ENCODE results near the gene CADPS. TPM values are rescaled to one million over a fixed set of nuclear protein-coding genes. Genes with fewer than 3 reads are reported as not detected.

CADPS gene
- total RNA-seq, 1 experiment from 2014 or later: not detected

DNA sequence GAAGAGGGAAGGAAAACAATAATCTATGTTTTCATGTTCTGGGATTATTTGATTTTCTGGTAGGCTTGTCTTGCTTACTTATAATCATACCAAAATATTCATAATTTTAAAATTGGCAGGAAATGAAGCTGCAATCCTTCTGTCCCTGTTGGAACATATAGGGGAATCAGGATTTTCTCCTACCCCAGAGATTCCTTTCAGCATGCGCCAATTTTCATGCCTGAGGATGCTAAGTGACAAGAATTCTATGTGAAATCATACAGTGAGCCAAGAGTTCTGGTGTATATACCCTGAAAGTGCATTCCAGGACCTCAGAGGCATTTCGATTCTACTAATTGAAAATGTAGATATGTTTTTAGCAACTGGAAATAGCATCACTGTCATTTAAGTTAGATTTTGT lies 9.9 kb upstream of the CADPS start:
- DNase-seq (ENCODE audit: low read depth, low spot score) (no peak), ATAC-seq (no peak)
- Histone ChIP-seq H3K4me3 (ENCODE audit: low read depth in 2 of 2, low read length in 2 of 2) (no peak overlapping the region), H3K4me1 (ENCODE audit: control insufficient read depth, insufficient read depth, low read length) (no peaks in the 10 kb centered on the region), H3K27me3 (ENCODE audit: control insufficient read depth, insufficient read depth, low read length) (no peaks in the 10 kb centered on the region), H3K36me3 (ENCODE audit: control insufficient read depth, insufficient read depth, low read length) (no peaks in the 10 kb centered on the region), H3K9me3 (ENCODE audit: control insufficient read depth, insufficient read depth, low read depth, low read length) (no peaks in the 10 kb centered on the region), H3K27ac (ENCODE audit: low read length) (no peak overlapping the region)
- POLR2A ChIA-PET: no interaction called here
- TF ChIP-seq POLR2AphosphoS5 (IDR thresholded peaks at IDR 0.05; ENCODE audit: low read depth, low read length) (no peak), SIN3A (IDR thresholded peaks at IDR 0.05; ENCODE audit: borderline replicate concordance, insufficient read depth, low read depth, low read length) (no peak), TCF7L2 (IDR thresholded peaks at IDR 0.05; ENCODE audit: low read depth, low read length) (no peak)
- TF ChIP-seq, protein P1, sequence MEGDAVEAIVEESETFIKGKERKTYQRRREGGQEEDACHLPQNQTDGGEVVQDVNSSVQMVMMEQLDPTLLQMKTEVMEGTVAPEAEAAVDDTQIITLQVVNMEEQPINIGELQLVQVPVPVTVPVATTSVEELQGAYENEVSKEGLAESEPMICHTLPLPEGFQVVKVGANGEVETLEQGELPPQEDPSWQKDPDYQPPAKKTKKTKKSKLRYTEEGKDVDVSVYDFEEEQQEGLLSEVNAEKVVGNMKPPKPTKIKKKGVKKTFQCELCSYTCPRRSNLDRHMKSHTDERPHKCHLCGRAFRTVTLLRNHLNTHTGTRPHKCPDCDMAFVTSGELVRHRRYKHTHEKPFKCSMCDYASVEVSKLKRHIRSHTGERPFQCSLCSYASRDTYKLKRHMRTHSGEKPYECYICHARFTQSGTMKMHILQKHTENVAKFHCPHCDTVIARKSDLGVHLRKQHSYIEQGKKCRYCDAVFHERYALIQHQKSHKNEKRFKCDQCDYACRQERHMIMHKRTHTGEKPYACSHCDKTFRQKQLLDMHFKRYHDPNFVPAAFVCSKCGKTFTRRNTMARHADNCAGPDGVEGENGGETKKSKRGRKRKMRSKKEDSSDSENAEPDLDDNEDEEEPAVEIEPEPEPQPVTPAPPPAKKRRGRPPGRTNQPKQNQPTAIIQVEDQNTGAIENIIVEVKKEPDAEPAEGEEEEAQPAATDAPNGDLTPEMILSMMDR (IDR thresholded peaks at IDR 0.05): no peak
- TF ChIP-seq, protein P2, sequence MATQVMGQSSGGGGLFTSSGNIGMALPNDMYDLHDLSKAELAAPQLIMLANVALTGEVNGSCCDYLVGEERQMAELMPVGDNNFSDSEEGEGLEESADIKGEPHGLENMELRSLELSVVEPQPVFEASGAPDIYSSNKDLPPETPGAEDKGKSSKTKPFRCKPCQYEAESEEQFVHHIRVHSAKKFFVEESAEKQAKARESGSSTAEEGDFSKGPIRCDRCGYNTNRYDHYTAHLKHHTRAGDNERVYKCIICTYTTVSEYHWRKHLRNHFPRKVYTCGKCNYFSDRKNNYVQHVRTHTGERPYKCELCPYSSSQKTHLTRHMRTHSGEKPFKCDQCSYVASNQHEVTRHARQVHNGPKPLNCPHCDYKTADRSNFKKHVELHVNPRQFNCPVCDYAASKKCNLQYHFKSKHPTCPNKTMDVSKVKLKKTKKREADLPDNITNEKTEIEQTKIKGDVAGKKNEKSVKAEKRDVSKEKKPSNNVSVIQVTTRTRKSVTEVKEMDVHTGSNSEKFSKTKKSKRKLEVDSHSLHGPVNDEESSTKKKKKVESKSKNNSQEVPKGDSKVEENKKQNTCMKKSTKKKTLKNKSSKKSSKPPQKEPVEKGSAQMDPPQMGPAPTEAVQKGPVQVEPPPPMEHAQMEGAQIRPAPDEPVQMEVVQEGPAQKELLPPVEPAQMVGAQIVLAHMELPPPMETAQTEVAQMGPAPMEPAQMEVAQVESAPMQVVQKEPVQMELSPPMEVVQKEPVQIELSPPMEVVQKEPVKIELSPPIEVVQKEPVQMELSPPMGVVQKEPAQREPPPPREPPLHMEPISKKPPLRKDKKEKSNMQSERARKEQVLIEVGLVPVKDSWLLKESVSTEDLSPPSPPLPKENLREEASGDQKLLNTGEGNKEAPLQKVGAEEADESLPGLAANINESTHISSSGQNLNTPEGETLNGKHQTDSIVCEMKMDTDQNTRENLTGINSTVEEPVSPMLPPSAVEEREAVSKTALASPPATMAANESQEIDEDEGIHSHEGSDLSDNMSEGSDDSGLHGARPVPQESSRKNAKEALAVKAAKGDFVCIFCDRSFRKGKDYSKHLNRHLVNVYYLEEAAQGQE (IDR thresholded peaks at IDR 0.05; ENCODE audit: insufficient read depth in 1 of 2, low read depth in 2 of 2, low read length in 1 of 2): no peak
- BruUV-seq (replicated peaks): no TSS peak
- intact Hi-C loops (cut with micrococcal nuclease; ENCODE audit: unreplicated experiment): no loop called here
- CTCF ChIA-PET: no interaction called here
- in situ Hi-C loops (cut with HindIII; ENCODE audit: low pct_unique_long_range_greater_than_20kb, low sequenced_read_pairs): no loop called here

DNA sequence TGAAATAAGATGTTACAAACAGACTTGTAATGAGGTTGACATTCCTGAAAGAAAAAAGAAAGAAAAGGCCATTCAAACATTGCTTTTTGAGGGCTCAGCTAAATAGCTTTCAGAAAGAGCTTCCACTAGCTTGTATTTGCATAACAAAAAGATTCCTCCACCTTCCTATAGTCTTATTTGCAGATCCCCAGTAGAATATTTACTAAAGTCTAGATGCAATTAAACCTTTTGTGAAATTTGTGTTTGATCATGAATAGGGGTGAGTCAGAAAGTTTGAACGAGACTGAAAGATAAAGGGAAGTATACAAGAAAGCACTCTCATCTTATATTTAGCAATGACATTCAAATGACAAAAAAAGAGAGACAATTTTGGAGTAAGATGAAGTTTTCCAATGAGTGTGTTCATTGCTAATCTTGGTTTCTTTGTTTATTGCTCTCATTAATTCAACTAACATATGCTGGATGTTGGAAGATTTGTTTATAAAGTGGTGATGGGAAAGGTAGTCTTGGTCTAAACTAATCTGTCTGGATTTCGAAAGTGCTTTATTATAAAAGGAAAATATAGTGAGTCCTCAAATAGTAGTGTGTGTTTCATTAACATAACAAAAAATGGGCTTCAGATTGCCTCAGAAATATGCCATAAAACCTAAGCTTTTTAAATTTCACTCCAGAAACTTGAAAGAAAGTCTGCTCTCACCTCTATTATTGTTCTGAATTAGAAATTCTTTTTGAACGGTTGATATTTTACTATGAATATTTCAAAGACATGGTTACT lies 9.1 kb upstream of the CADPS start:
- no peaks in the 10 kb centered on the region for H3K9me3 ChIP-seq (ENCODE audit: control insufficient read depth, insufficient read depth, low read depth, low read length)
- H3K36me3 ChIP-seq (ENCODE audit: control insufficient read depth, insufficient read depth, low read length): no peaks in the 10 kb centered on the region
- H3K27me3 ChIP-seq (ENCODE audit: control insufficient read depth, insufficient read depth, low read length): no peaks in the 10 kb centered on the region
- TF ChIP-seq, protein P2 (IDR thresholded peaks at IDR 0.05; ENCODE audit: insufficient read depth in 1 of 2, low read depth in 2 of 2, low read length in 1 of 2): no peak
- TF ChIP-seq POLR2AphosphoS5 (IDR thresholded peaks at IDR 0.05; ENCODE audit: low read depth, low read length) (no peak), SIN3A (IDR thresholded peaks at IDR 0.05; ENCODE audit: borderline replicate concordance, insufficient read depth, low read depth, low read length) (no peak), TCF7L2 (IDR thresholded peaks at IDR 0.05; ENCODE audit: low read depth, low read length) (no peak)
- TF ChIP-seq, protein P1 (IDR thresholded peaks at IDR 0.05): no peak
- BruUV-seq (replicated peaks): no TSS peak
- POLR2A ChIA-PET: no interaction called here
- H3K27ac ChIP-seq (ENCODE audit: low read length): no peak overlapping the region
- no peak overlapping the region for H3K4me3 ChIP-seq (ENCODE audit: low read depth in 2 of 2, low read length in 2 of 2)
- CTCF ChIA-PET: no interaction called here
- DNase-seq (ENCODE audit: low read depth, low spot score) (no peak), ATAC-seq (no peak)
- intact Hi-C loops (cut with micrococcal nuclease; ENCODE audit: unreplicated experiment): no loop called here
- no peaks in the 10 kb centered on the region for H3K4me1 ChIP-seq (ENCODE audit: control insufficient read depth, insufficient read depth, low read length)
- in situ Hi-C loops (cut with HindIII; ENCODE audit: low pct_unique_long_range_greater_than_20kb, low sequenced_read_pairs): no loop called here
